Stimulated activated naive CD4-positive, alpha-beta T cell treated with Interleukin-2 at 50 U/mL for 16 hours (primary cell): Measurements from ENCODE around the gene PRR13.
"Not testable (repeated sequence)": the region's sequence is repeated elsewhere in the genome, so short reads cannot be mapped to it uniquely, and the experiment has no call there.

ENCODE experiments used
- DNase-seq: peaks from one replicate; lab custom pipeline; 2025; lab: John Stamatoyannopoulos, UW

PRR13 gene

GRCh38 chr12:53441040-53441833, at the start of gene PRR13:
TSS of gene PRR13 (plus strand) at chr12:53441734. CDS start at chr12:53442715, 981 bp downstream.
- DNase-seq = peak; percentile 99

- DNase-seq = no peak
These were observed 41.6 kb upstream of the PRR13 start for GRCh38 chr12:53399896-53400295.

- not testable (repeated sequence) for DNase-seq
These were observed 39.2 kb upstream of the PRR13 start for GRCh38 chr12:53402351-53402750.

GRCh38 chr12:53402871-53403270, 38.7 kb upstream of the PRR13 start:
- DNase-seq = no peak

GRCh38 chr12:53410951-53411350, 30.6 kb upstream of the PRR13 start:
- DNase-seq = no peak

- no peak for DNase-seq
These were observed 27.9 kb upstream of the PRR13 start for GRCh38 chr12:53413485-53414204.

- no peak for DNase-seq
These were observed 26.6 kb upstream of the PRR13 start for GRCh38 chr12:53414756-53415417.

GRCh38 chr12:53415752-53416389, 25.7 kb upstream of the PRR13 start:
- DNase-seq = not testable (repeated sequence)

- DNase-seq = not testable (repeated sequence)
These were observed 24.2 kb upstream of the PRR13 start for GRCh38 chr12:53417291-53417816.

- no peak for DNase-seq
These were observed 23.3 kb upstream of the PRR13 start for GRCh38 chr12:53418221-53418620.

GRCh38 chr12:53419756-53420155, 21.8 kb upstream of the PRR13 start:
- no peak for DNase-seq

- not testable (repeated sequence) for DNase-seq
These were observed 19.3 kb upstream of the PRR13 start for GRCh38 chr12:53422247-53422646.

GRCh38 chr12:53423597-53423996, 17.9 kb upstream of the PRR13 start, which contains the start of gene AMHR2:
TSS of gene AMHR2 (plus strand) at chr12:53423855. CDS start at chr12:53423935, 80 bp downstream.
- no peak for DNase-seq

- DNase-seq = no peak
These were observed 16.7 kb upstream of the PRR13 start for GRCh38 chr12:53424626-53425514.

GRCh38 chr12:53425515-53426150, 15.9 kb upstream of the PRR13 start:
- no peak for DNase-seq

GRCh38 chr12:53427905-53428594, 13.5 kb upstream of the PRR13 start:
- DNase-seq = peak; percentile 41

GRCh38 chr12:53428741-53429140, 12.8 kb upstream of the PRR13 start:
- no peak for DNase-seq

GRCh38 chr12:53430116-53430515, 11.4 kb upstream of the PRR13 start:
- DNase-seq = no peak

GRCh38 chr12:53431187-53431586, 10.3 kb upstream of the PRR13 start:
- DNase-seq = no peak

GRCh38 chr12:53435326-53435725, 6.2 kb upstream of the PRR13 start:
- not testable (repeated sequence) for DNase-seq
